Stimulated activated CD8-positive, alpha-beta memory T cell treated with anti-CD3 and anti-CD28 coated beads, Interleukin-7, amount 100 ng/mL, for 48 hours (primary cell): Measurements from ENCODE around the gene PRKCE.
A peak's percentile ranks its signal among the peaks of the same experiment; 100 is the strongest.

Source experiments
- DNase-seq, 2 donors: peaks; one replicate each; pipeline ENCODE4 v3.0.0-alpha.2; 2020; ENCODE audit warnings: low read depth in 1 of 2; ENCODE audit errors: extremely low read depth in 1 of 2

Gene PRKCE

DNA sequence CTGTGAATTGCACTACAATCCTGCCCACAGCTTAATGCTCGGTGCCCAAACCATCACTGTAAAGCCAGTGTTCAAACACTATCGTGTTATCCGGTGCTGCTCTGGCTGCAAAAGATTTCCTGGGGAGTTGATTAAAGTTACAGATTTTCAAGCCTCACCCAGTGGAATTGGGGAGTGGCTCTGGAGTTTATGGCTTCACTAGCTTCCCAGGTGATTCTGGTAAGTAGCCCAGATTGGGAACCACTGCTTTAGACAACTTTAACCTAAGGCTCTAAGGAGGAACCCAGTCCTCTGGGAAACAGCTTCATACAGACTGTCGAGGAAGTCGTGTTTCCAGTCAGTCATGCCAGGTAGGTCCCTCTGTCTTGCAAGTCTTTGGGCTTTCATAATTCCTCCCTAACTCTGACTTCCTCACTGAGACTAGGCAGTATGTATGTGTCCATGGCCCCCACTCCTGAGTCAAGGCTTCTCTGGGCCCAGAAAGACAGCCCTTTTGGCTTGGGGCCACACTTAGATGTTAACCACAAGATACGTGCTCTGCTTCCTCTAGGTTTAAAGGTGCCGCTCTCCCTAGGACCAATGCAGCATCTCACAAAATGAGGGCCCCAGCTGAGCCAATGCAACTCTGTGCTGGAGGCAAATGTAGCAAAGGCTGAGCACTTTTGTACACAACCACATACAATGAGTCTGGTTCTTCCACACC is 299.7 kb downstream of the PRKCE start:
- DNase-seq: no peak

DNA sequence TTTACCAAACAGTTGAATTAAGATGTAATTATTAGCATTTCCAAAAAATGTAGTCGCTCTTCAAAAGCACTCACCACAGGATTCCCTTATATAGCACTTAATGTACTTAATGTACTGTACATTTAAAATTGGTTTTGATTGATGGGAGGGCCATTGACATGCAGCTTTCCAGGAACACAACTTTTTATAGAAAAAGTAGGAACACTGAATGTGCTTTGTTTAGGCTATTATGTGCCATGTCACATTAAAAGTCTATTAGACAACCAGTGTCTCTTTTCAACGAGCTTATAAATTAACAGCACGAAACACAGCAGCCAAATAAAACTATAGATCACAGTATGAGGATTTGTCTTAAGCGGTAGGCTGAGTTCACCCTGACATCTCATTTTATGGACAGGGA is 301.1 kb downstream of the PRKCE start:
- DNase-seq: no peak

DNA sequence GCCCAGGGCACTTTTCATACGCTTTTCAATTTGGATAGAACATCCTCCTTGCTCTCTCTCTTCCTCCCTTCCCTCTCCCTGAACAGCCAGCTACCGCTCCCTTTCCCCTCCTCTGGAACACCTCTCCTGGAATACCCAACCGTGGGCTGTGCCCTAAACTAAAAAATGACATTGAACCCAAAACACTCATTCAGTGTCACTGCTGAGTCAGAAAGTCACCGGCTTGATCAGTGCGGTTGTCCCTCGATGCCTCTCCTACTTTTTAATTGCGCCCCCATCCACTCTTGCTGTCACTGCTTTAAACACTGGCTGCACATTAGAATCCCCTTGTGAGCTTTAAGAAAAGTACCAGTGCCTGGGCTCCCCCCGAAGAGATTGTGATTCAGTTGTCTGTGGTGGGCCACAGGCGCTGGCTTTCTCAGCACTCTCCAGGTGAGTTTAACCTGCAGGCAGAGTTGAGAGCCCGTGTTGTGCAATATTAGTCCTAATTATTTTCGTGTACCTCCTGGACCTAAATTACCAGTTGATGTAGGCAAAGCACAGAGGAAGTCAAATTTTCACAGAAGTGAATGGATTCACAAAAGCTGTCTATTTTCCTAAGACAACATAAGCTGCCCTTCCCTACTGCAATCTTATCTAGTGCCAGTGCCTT is 302.0 kb downstream of the PRKCE start:
- DNase-seq: no peak

DNA sequence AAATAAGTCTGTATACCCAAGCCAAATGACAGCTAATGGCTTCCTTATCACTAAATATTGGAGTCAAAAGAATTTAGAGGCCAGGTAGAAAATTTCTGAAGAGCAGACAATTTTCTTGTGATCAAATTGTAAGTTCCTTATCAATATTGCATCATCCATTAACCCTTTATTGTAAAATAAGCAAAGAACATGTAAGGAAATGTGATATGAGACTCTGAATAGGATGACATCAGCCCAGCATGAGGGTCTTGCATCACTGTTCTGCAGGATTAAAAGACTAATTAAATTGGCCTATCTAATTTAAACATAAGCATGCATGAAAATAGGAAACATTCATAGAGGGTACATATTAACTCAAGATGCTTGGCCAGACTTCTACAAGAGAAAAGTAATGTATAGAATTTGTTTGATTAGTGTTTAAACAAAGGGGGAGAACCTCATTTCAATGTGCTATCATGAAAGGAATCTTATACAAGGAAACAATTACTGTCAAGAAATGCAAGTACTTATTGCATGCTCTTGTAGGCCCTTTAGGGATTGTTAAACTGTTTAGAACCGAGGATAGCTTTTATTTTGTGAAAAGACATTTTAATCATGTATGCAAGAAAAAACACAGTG is 302.9 kb downstream of the PRKCE start:
- DNase-seq: no peak

DNA sequence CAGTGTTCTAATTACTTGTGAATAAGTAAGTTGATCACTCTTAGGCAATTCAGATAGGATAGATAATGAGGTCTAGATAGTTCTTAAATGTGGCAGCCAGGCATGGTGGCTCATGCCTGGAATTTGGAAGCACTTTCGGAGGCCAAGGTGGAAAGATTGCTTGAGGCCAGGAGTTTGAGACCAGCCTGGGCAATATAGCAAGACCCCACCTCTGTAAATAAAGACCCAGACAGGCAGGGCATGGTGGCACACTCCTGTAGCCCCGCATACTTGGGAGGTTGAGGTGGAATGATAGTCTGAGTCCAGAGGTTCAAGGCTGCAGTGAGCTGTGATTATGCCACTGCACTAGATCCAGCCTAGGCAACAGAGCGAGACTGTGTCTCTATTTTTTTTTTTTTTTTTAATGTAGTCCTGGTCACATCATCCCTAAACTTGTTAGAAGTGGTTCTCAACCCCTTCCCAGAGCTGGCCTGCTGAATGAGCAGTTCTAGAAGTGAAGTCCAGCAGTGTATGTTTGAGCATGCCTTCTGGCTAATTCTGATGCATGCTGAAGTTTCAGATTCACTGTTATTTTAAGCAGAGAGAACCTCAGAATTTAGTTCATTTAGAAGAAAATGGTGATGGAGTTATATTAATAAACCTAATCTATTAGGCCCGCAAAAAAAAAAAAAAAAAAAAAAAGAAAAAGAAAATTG is 306.2 kb downstream of the PRKCE start:
- no peak for DNase-seq

DNA sequence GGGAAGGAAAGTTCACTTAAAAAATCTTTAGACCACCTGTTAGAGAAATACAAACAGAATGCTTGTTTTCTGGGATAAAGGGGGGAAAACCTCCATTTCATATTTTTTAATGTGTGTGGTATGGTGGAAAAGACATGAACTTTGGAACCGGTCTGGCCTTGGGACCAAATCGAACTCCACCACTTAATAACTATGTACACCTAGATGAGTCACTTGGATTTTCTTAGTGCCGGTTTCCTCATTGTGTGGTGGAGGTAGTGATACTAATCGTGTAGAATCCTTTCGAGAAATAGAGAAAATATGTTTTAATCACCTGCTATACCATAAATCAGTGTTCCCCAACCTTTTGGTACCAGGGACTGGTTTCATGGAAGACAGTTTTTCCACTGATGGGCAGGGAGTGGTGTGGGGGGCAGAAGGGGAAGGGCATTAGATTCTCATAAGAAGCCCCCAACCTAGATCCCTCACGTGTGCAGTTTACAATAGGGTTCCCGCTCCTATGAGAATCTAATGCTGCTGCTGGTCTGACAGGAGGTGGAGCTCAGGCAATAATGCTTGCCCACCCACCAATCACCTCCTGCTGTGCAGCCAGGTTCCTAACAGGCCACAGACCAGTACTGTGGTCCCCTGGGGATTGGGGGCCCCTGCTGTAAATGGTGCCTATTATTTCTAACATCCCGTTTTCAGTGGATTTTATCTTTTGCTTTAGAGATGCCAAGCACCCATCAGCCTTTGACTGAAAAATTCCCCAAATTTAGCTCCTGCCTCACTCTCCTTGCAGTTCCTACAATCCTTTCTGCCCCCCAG is 308.8 kb downstream of the PRKCE start:
- DNase-seq: no peak

DNA sequence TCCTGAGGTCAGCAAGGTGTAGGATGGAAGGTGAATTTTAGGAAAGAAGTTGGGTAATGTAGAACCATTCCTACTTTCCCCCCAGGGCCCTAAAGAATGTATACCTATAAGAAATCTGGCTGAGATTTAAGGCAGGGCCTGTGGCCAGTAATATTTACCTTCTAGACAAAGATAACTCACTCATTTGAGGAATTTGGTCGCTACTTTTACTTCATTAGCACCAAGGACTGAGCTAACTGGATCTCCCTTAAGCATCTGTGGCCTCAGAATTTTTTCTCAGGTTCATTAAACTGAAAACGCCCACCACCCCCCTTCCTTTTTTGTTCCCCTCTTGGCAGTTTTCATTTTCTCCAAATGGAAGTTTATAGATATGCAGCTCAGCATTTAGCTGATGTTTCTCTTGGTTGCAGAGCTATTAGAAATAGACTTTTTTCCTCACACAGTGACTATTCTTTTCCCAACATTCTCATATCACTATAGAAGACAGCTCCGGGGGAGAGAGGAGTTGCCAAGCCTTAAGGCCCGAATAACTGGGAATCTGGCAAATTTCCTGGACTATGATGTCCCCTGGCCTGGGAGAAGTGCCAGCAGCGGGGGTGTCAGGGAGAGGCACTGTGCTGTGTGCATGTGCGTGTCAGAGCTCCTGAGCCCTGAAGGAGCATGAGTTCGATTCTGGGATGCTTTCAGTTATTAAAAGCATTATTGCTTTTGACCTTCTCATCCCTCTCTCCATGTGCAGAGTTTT is 310.9 kb downstream of the PRKCE start:
- no peak for DNase-seq

DNA sequence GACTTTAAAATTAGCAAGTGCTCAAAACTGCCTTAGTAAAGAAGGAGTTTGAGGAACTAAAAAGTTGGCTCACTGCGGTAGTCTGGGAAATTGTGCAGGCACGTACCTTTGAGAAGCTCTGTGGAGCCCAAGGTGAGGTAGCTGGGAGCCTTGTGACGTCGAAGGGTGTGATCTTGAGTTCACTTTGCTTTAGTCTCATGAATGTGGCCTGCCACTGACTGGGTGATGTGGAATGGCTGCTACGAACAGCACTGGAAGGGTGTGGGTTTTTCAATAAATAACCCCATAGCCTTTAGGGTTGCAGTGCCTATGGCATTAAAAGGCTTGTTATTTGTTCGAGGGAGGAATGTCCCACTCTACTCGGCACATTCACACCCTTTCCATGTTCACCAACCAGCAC is 312.3 kb downstream of the PRKCE start:
- no peak for DNase-seq

DNA sequence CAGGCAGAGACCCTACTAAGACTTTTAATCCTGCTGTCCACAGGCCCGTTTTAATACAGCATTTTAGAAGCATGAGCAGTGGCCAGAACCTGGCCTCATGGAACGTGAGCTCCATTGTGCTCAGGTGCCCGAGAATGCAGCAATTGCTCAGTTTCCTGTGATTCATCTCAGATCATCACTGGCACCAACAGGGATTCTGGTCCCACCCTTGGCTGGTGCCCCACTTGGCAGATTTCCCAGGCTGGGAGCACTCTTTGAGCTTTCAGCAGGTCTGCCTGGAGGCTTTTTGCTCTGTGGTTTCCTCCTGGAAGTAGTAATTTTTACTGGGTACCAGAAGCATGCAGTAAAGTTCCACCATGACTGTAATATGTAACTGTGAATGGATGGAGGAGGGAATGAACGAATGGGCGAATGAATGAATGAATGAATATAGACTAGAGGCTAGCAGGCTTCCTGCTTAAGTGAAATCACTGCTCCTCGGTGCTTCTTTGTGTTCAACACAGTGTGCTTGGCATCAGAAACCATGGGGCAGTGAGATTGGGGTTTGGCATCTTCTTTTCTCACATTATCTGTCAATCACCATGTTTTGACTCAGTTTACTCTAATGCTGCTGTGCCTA is 312.9 kb downstream of the PRKCE start:
- DNase-seq: peak in 1 of 2 donors; percentile 2

DNA sequence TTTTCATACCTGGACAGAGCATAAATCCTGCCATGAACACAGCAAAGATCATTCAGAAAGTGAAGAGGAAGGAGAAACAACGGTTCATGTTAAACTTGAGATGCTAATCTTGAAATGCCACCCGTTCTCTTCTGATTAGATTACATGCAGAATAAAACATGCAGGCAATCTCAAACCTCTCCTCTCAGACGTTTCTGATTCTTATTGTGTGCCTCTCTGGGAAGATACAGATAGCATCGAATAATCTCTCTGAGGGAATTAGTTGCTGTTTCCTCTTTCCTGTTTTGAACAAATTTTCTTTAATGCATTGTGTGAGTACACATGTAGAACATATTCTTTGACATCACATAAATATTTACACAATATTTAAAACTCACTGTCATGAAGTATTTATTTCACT is 313.4 kb downstream of the PRKCE start:
- no peak for DNase-seq

DNA sequence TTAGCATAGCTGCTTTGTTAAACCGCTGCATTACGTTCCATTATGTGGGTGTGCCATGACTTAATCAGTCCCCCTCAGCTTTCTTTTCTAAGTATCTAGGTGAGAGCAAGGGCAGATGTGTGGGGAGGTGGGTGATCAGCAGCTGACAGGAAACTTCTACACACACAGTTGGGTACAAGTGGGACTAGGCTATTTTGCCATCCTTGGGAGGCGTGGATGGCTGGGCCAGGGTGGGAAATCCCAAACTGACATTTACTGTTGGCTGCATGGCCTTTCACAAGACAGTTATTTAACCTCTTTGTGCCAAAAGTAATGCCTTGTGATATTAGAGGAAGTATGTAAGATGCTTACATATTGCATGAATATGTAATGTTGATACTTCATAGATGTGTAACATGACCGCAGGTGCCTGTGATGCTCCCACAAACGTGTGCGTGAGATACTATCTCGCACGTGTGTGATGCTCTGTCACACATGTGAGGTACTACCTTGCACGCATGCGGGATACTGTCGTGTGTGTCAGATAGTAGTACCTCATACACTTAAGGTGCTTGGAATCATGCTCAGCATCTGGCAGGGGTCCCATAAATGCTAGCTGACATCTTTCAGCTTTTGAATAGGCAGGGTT is 314.5 kb downstream of the PRKCE start:
- DNase-seq: no peak

DNA sequence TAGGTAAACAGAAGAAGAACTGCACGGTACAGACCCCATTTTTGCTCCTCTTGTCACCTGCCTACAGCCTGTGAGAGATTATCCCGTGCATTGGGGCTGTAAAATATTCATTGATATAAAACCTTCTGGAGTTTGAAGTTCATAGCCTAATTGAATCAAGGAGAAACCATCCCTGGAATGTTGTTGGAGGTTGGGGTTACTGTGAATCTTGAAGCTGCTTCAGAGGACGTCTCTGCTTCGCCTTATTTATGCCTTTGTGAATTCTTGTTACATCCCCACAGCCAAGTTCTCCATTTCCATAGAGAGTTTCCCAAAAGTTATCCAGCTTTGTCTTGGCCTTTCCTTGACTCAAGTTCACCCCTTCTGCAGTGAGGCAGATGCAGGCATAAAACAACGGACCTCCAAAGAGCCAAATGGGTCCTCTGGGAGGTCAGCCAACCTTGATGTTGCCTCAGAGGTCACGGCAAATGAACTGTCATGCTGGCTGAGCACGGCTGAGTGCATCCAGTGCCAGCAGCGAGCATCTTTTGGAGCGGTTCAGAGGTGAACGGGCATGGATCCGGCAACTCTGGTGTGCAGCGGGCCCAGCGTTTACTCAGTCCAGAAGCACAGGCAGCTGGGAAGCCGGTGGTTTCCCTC is 317.6 kb downstream of the PRKCE start:
- no peak for DNase-seq

DNA sequence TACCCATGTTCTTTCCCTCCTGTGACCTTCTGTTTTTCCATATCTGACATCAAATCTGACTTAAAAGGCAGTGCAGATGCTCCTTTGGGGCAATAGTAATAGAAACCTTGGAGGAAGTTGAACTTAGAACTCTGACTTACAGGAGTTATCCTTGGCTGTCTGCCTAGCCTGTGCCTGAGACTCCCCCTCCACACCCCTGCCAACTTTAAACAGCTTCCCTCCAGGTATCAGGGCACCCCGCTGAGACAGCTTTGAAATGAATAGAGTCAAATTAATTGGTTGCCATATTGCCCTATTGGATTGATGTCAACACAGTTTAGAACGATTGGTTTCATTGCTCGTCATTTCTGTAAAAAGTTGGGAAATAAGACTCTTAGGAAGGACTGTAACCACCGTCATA is 322.0 kb downstream of the PRKCE start:
- no peak for DNase-seq

DNA sequence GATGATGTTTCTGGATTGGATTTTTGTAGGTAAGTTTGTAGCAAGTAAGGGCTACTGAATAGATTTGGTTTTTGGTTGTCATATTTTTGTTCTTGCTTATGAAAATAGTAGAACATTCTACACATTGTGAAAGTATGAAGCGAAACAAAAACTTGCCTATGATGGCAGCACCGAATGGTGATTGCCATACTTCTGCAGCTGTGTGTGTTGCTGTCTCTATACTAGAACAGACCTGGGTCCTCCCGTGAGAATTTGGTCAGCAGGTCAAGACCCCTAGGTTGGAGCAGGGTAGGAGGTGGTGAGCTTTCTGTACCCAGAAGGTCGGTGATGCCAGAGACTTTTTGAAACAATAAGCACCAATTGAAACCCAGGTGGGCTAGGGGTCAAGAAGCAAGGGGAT is 322.6 kb downstream of the PRKCE start:
- DNase-seq: no peak

DNA sequence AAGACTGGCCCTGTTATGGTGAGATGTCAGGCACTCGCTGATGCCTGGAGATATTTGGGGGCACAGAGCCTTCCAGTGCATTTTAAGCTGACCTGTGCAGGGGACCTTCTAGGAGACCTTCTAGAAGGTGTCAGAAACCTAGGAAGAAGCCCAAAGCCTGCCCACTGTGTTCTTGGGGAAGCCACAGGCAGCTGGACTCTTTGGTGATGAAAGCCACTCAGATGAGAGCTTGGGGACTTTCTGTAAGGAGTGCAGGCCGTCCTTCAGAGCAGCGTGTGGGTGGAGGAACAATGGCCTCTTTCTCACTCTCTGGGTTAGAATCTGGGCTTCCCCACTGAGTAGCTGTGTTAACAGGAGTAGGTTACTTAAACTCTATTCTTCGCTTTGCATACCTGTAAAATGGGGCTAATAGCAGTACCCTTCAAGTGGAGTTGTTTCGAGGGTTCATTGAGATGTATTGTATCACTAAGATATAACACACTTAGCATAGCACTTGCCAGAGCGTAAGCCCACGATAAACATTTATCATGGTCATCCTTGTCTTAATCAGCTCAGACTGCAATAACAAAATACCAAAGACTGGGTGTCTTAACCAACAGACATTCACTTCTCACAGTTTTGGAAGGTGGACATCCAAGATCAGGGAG is 323.4 kb downstream of the PRKCE start:
- DNase-seq: no peak

DNA sequence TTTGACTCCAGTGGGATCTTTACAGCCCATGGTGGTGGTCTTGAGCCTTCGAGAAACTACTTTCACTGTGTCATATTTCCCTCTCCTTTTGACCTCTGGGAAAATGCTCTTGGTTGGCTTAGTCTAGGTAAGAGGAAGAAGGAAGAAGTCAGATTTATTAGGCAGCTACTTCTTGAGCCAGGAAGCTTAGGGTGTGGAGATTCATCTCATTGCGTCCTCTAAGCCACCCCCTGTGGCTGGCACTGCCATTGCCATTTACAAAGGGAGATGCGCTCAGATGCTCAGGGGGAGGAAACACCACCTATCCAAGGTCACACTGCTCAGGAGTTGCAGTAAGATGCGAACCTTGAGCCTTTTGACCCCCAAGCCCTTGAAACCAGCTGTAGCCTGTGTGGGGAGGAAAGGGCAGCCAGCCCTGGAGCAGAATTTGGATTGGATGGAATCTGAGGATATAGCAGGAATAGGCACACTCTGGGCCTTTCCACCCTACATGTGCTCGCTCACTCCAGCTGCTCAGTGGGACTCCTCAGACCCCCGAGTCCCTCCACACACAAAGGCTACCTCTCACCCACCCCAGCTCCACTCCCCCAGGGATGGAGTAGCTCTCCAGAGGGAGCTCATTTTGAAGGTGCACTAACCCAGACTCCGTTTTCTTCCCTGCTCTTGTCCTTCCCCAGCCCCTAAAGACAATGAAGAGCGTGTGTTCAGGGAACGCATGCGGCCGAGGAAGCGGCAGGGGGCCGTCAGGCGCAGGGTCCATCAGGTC is 324.5 kb downstream of the PRKCE start:
- no peak for DNase-seq

DNA sequence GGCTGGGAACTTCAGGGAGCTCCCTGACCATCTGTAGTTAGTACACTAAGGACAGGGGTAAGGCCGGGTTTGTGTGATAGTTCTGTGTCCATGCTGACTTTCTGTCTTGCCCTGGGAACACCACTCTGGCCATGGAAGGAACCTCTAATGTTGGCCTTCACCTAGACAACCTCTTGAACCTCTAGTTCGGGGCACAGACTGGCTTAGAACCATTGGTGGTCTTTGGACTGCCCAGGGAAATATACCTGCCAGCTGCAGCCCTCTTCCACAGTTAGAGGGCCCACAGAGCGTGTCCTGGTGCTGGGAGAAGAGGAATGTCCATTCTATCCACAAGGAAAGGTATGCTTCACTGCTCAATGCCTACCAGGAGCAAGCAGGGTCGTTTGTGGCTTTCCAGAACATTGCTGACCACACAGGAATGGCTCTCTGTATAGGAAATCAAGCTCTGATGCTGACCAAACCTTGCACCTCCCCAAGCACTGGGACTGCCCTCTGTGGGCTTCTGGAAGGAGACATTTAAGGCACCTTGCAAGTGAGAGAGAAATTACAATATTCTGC is 326.9 kb downstream of the PRKCE start:
- DNase-seq: no peak
